OCI-LY3 (cell line): ENCODE results near the gene ATP5F1B.

Experiments
- H2AFZ ChIP-seq: fragments of 200-600, 300-600 bp; shearing (Covaris generic); 2 replicates; pipeline ENCODE4 v1.6.0; 2014; ENCODE audit warnings: antibody characterized with exemption, low read depth, low read length
- H3K27ac ChIP-seq: fragments of 200-600, 300-600 bp; sonication (generic); 2 replicates; pipeline ENCODE4 v1.5.1; 2014; ENCODE audit warnings: mild to moderate bottlenecking, low read length, moderate library complexity, mixed read lengths
- H3K27me3 ChIP-seq: fragments of 200-600, 300-600 bp; sonication (generic); 2 replicates; pipeline ENCODE4 v1.6.1; 2014; ENCODE audit warnings: low read depth, low read length, mixed read lengths
- H3K36me3 ChIP-seq: fragments of 200-600, 300-600 bp; sonication (generic); replicated peaks from 2 replicates; pipeline ENCODE3; 2014; ENCODE audit warnings: low read depth, low read length, mixed read lengths
- H3K4me1 ChIP-seq: fragments of 300-600, 200-600 bp; sonication (generic); 2 replicates; pipeline ENCODE4 v1.6.1; 2014; ENCODE audit warnings: low read length, mixed read lengths
- H3K4me2 ChIP-seq: fragments of 200-600, 300-600 bp; sonication (generic); 2 replicates; pipeline ENCODE4 v1.6.1; 2014; ENCODE audit warnings: low read length, mixed read lengths
- H3K4me3 ChIP-seq: fragments of 300-600, 200-600 bp; sonication (generic); 2 replicates; pipeline ENCODE4 v1.5.1; 2014; ENCODE audit warnings: antibody characterized with exemption, mild to moderate bottlenecking, low read length, moderate library complexity
- H3K79me2 ChIP-seq: fragments of 300-600, 200-600 bp; shearing (Covaris generic); 2 replicates; pipeline ENCODE4 v1.6.1; 2014; ENCODE audit warnings: mild to moderate bottlenecking, low read length, mixed read lengths
- H3K9ac ChIP-seq: fragments of 300-600, 200-600 bp; shearing (Covaris generic); 2 replicates; pipeline ENCODE4 v1.6.0; 2014; ENCODE audit warnings: mild to moderate bottlenecking, low read length, moderate library complexity
- H3K9me3 ChIP-seq: fragments of 200-600, 300-600 bp; shearing (Covaris generic); 2 replicates; pipeline ENCODE4 v1.6.1; 2014; ENCODE audit warnings: low read length, mixed read lengths; ENCODE audit not compliant: insufficient read depth
- H4K20me1 ChIP-seq: fragments of 200-600, 300-600 bp; sonication (generic); 2 replicates; pipeline ENCODE4 v1.6.1; 2016; ENCODE audit warnings: low read length, mixed read lengths; ENCODE audit not compliant: insufficient read depth
- EZH2phosphoT487 ChIP-seq: fragments of 200-600 bp; shearing (Covaris generic); IDR thresholded peaks from 2 replicates; pipeline ENCODE4 v1.6.1; 2018; ENCODE audit warnings: antibody characterized with exemption, mixed run types, low read depth
- TF ChIP-seq, protein P1 (sequence below): fragments of 200-600, 300-600 bp; sonication (generic); IDR thresholded peaks from 2 replicates; pipeline ENCODE4 v1.5.1; 2014; ENCODE audit warnings: antibody characterized with exemption, low read length, low read depth

Gene ATP5F1B

GRCh38 chr12:56591961-56592360 is 53.8 kb downstream of the ATP5F1B start:
- no peak overlapping the region for H3K27ac ChIP-seq
- peaks cover 10% of the 10 kb centered on the region for H3K36me3 ChIP-seq
- H3K27me3 ChIP-seq = no peaks in the 10 kb centered on the region
- H3K4me1 ChIP-seq = no peaks in the 10 kb centered on the region
- TF ChIP-seq, protein P1, sequence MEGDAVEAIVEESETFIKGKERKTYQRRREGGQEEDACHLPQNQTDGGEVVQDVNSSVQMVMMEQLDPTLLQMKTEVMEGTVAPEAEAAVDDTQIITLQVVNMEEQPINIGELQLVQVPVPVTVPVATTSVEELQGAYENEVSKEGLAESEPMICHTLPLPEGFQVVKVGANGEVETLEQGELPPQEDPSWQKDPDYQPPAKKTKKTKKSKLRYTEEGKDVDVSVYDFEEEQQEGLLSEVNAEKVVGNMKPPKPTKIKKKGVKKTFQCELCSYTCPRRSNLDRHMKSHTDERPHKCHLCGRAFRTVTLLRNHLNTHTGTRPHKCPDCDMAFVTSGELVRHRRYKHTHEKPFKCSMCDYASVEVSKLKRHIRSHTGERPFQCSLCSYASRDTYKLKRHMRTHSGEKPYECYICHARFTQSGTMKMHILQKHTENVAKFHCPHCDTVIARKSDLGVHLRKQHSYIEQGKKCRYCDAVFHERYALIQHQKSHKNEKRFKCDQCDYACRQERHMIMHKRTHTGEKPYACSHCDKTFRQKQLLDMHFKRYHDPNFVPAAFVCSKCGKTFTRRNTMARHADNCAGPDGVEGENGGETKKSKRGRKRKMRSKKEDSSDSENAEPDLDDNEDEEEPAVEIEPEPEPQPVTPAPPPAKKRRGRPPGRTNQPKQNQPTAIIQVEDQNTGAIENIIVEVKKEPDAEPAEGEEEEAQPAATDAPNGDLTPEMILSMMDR = no peak
- TF ChIP-seq EZH2phosphoT487 = no peak
- no peak overlapping the region for H3K4me3 ChIP-seq
- H3K9me3 ChIP-seq = no peaks in the 10 kb centered on the region
- no peak overlapping the region for H3K4me2 ChIP-seq
- H3K9ac ChIP-seq = no peak overlapping the region
- no peaks in the 10 kb centered on the region for H4K20me1 ChIP-seq
- no peak overlapping the region for H2AFZ ChIP-seq
- H3K79me2 ChIP-seq = no peaks in the 10 kb centered on the region

DNA sequence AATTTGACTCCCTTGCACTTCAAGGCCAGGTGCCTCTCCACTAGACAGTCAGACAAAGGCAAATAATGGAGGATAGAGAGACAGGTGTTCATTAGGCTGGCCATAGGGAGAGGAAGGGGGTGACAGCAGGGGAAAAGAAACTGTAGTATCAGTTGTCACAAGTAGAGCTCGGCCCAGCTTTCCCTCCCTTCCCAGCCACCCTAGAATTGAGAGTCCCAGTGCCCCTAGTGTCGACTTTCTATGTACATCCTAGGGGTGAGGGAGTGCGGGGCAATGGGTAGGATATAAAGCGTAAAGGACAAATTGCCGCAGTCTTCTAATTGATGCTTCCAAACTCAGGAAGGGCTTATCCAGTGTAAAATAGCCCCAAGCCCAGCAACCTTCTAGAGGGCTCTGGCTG is 54.7 kb downstream of the ATP5F1B start:
- H3K4me1 ChIP-seq = no peaks in the 10 kb centered on the region
- no peak overlapping the region for H2AFZ ChIP-seq
- no peaks in the 10 kb centered on the region for H3K27me3 ChIP-seq
- no peaks in the 10 kb centered on the region for H4K20me1 ChIP-seq
- H3K36me3 ChIP-seq = peaks cover 8% of the 10 kb centered on the region
- no peak overlapping the region for H3K4me2 ChIP-seq
- H3K27ac ChIP-seq = no peak overlapping the region
- no peak overlapping the region for H3K4me3 ChIP-seq
- H3K9ac ChIP-seq = no peak overlapping the region
- H3K79me2 ChIP-seq = no peaks in the 10 kb centered on the region
- H3K9me3 ChIP-seq = no peaks in the 10 kb centered on the region
- TF ChIP-seq, protein P1 = no peak
- no peak for TF ChIP-seq EZH2phosphoT487

GRCh38 chr12:56590237-56590830 is 55.5 kb downstream of the ATP5F1B start:
- Histone ChIP-seq H3K4me1 (no peaks in the 10 kb centered on the region), H3K9ac (no peak overlapping the region), H3K9me3 (no peaks in the 10 kb centered on the region), H2AFZ (no peak overlapping the region), H3K27me3 (no peaks in the 10 kb centered on the region), H3K4me2 (no peak overlapping the region), H3K27ac (no peak overlapping the region), H3K36me3 (peaks cover 4% of the 10 kb centered on the region), H3K4me3 (no peak overlapping the region), H3K79me2 (no peaks in the 10 kb centered on the region), H4K20me1 (no peaks in the 10 kb centered on the region)
- no peak for TF ChIP-seq EZH2phosphoT487
- TF ChIP-seq, protein P1 = peak; percentile 65

- Histone ChIP-seq H3K4me3 (no peak overlapping the region), H3K9ac (no peak overlapping the region), H3K36me3 (peaks cover 4% of the 10 kb centered on the region), H2AFZ (no peak overlapping the region), H3K27me3 (no peaks in the 10 kb centered on the region), H4K20me1 (no peaks in the 10 kb centered on the region), H3K79me2 (no peaks in the 10 kb centered on the region), H3K4me2 (no peak overlapping the region), H3K4me1 (no peaks in the 10 kb centered on the region), H3K27ac (no peak overlapping the region), H3K9me3 (no peaks in the 10 kb centered on the region)
- TF ChIP-seq EZH2phosphoT487 = no peak
- TF ChIP-seq, protein P1 = no peak
Observed at GRCh38 chr12:56589783-56590182, 56.0 kb downstream of the ATP5F1B start.
